Measurements from ENCODE around the gene TRABD2B.

TRABD2B gene

GRCh38 chr1:47817861-47818260 is 179.3 kb downstream of the TRABD2B start:
- DNase-seq (ENCODE audit: low read depth, low spot score), result no peak
- H3K4me3 ChIP-seq (ENCODE audit: low read depth, low read length), result no peak overlapping the region
- in situ Hi-C loops (cut with HindIII; ENCODE audit: low sequenced_read_pairs), result no loop called here
- TF ChIP-seq CTCF (IDR thresholded peaks at IDR 0.05; ENCODE audit: low read depth, low read length), result no peak

GRCh38 chr1:47816325-47817071 is 180.7 kb downstream of the TRABD2B start:
- no peak overlapping the region for H3K4me3 ChIP-seq (ENCODE audit: low read depth, low read length)
- in situ Hi-C loops (cut with HindIII; ENCODE audit: low sequenced_read_pairs), result no loop called here
- no peak for TF ChIP-seq CTCF (IDR thresholded peaks at IDR 0.05; ENCODE audit: low read depth, low read length)
- DNase-seq (ENCODE audit: low read depth, low spot score), result no peak

DNA sequence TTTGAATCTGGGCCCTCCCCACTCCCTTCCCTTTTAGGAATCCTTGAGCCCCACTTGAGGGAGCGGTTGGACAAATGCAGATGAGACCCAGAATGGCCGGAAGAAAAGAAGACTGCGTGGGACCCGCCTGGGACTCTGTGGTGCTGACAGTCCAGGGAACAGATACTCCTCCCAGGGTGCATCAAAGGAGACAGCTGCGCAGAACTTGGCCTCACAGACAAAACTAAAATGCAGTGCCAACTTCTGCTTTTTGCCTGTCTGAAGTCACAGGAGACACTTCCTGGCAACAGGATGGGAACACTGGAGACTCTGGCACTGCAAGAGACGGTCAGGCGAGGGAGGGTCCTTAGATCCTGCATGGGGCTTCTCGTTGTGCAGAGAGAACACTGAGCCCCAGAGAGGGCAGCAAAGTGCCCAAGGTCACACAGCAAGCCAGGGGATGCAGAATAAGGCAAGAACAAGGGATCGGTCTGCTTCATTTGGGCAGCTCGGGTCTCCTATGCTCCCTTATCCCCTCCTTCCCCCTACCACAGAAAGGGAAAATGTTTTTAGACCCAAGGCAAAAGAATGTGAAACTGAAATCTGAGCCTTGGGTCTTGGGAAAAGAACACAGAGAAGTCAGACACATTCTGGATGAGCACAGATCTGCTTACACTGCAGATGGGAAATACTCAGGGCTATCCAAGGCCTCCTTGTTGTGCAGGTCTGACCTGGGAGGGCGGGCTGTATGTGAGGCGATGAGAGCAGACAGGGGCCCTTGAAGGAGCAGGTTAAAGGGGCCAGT is 182.4 kb downstream of the TRABD2B start:
- TF ChIP-seq CTCF (IDR thresholded peaks at IDR 0.05; ENCODE audit: low read depth, low read length), result no peak
- in situ Hi-C loops (cut with HindIII; ENCODE audit: low sequenced_read_pairs), result no loop called here
- peak; percentile 19 for DNase-seq (ENCODE audit: low read depth, low spot score)
- no peak overlapping the region for H3K4me3 ChIP-seq (ENCODE audit: low read depth, low read length)

DNA sequence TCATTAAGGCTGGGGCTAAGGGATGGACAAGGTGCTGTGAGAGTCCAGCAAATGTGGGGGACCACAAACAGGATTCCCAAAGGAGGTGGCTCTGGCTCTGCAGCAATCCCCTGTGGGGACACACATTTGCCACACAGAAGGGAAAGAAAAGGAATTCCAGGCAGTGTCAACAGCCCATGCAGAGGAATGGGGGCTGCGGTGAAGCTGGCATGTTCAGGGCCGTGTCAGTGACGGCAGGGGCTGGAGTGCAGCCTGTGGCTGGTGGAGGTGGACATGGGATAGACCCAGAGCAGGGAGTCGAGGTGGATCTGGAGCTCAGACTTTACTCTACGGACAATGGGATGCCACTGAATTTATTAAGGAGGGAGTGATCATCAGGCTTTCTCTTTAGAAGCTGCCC is 183.2 kb downstream of the TRABD2B start:
- TF ChIP-seq CTCF (IDR thresholded peaks at IDR 0.05; ENCODE audit: low read depth, low read length), result no peak
- DNase-seq (ENCODE audit: low read depth, low spot score), result no peak
- H3K4me3 ChIP-seq (ENCODE audit: low read depth, low read length), result no peak overlapping the region
- in situ Hi-C loops (cut with HindIII; ENCODE audit: low sequenced_read_pairs), result no loop called here

- no peak overlapping the region for H3K4me3 ChIP-seq (ENCODE audit: low read depth, low read length)
- in situ Hi-C loops (cut with HindIII; ENCODE audit: low sequenced_read_pairs), result no loop called here
- no peak for TF ChIP-seq CTCF (IDR thresholded peaks at IDR 0.05; ENCODE audit: low read depth, low read length)
- DNase-seq (ENCODE audit: low read depth, low spot score), result peak; percentile 39
Measured at GRCh38 chr1:47812904-47813514, 184.2 kb downstream of the TRABD2B start.

DNA sequence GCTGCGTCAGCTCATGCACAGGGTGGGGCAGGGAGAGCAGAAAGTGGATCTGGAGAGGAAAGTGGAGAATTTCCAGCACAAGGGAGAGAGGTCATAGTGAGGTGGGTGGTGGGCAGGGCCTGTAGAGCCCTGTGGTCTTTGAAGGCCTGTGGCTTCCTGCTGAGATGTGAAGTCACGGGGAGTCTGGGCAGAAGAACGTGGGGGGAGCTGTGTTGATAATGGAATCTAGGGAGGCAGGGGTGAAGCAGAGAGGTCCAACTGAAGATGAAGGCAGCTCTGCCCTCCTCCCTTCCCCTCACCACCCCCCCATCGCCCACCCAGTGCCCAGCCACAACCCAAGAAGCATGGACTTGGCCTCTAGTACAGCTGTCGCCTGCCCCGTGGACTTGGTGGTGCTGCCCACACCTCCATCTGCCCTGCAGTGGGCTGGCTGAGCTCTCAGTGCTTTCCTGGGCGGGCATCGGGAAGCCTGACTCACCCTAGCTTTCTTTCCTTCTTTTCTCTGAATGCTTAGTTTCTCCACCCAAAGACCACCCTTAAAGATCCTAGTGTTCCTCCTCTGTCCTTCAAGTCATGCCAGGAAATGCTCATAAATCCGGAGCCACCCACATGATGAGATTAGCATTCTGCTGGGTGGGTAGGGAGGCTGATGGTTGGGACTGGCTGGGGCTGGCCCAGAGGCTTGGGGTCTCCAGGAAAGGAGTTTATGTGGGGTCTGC is 186.1 kb downstream of the TRABD2B start:
- no peak for DNase-seq (ENCODE audit: low read depth, low spot score)
- in situ Hi-C loops (cut with HindIII; ENCODE audit: low sequenced_read_pairs), result no loop called here

More for the DNA sequence above, 186.1 kb downstream of the TRABD2B start:
- no peak for TF ChIP-seq CTCF (IDR thresholded peaks at IDR 0.05; ENCODE audit: low read depth, low read length)
- no peak overlapping the region for H3K4me3 ChIP-seq (ENCODE audit: low read depth, low read length)

Data from astrocyte of the spinal cord (primary cell).